Urinary bladder (tissue), 4 donors: ENCODE results near the gene ADCY3. TPM values are rescaled to one million over a fixed set of nuclear protein-coding genes. Genes with fewer than 3 reads are reported as not detected.
"Not testable (repeated sequence)": the region's sequence is repeated elsewhere in the genome, so short reads cannot be mapped to it uniquely, and the experiment has no call there.

Experiments
- DNase-seq: peaks from one replicate; pipeline ENCODE4 v3.0.0-alpha.2; 2015; ENCODE audit errors: extremely low spot score
- H3K27ac ChIP-seq: one replicate; pipeline ENCODE4 v1.5.1; 2013; ENCODE audit warnings: low read depth, mild to moderate bottlenecking, moderate library complexity
- H3K36me3 ChIP-seq: one replicate; pipeline ENCODE4 v1.6.1; 2013; ENCODE audit warnings: mild to moderate bottlenecking, moderate library complexity; ENCODE audit not compliant: insufficient read depth
- H3K4me1 ChIP-seq: one replicate; pipeline ENCODE4 v1.6.1; 2013; ENCODE audit warnings: mild to moderate bottlenecking, moderate library complexity; ENCODE audit not compliant: insufficient read depth
- H3K4me3 ChIP-seq: one replicate; pipeline ENCODE4 v1.5.1; 2013; ENCODE audit warnings: low read depth, low read length
- WGBS: extraction: QIAGEN DNeasy Blood & Tissue Kit; methylation state at CpG from one replicate; pipeline ENCODE4 v1.1.7; 2013; 5-methylcytosine and 5-hydroxymethylcytosine counted together
- polyA plus RNA-seq: library from polyadenylated mRNA; stranded (reverse); fragments of 200-250 nt; gene quantifications from one replicate; pipeline ENCODE4 v1.2.3, GENCODE V29; 2013
- total RNA-seq: library from RNA; depleted of rRNA; stranded (reverse); fragments of >200 nt; gene quantifications from one replicate; pipeline ENCODE4 v1.2.3, GENCODE V29; 2014
- donor health status: healthy with polysubstance abuse.
- donor health status: healthy.

The ADCY3 gene
- total and polyA plus RNA-seq, 2 donors: 28.3 to 65.2 TPM

GRCh38 chr2:24839729-24840128 is 80.3 kb downstream of the ADCY3 start:
- Histone ChIP-seq H3K4me1 (no peaks in the 10 kb centered on the region), H3K36me3 (peaks cover 2% of the 10 kb centered on the region), H3K4me3 (no peak overlapping the region), H3K27ac (no peak overlapping the region)
- WGBS: 94% methylated on average over 15 of the region's 15 CpGs
- no peak for DNase-seq

- DNase-seq: no peak
- no peak overlapping the region for H3K4me3 ChIP-seq
- WGBS: 95% methylated on average over 18 of the region's 18 CpGs
- H3K27ac ChIP-seq: no peak overlapping the region
- H3K36me3 ChIP-seq: peaks cover 2% of the 10 kb centered on the region
- H3K4me1 ChIP-seq: no peaks in the 10 kb centered on the region
Observed at GRCh38 chr2:24838541-24838940, 81.5 kb downstream of the ADCY3 start.

GRCh38 chr2:24837996-24838513 is 82.0 kb downstream of the ADCY3 start:
- Histone ChIP-seq H3K4me1 (no peaks in the 10 kb centered on the region), H3K36me3 (peaks cover 2% of the 10 kb centered on the region), H3K27ac (no peak overlapping the region), H3K4me3 (no peak overlapping the region)
- WGBS: 94% methylated on average over 5 of the region's 5 CpGs
- DNase-seq: no peak

GRCh38 chr2:24836706-24837105 is 83.3 kb downstream of the ADCY3 start:
- no peak for DNase-seq
- Histone ChIP-seq H3K4me1 (no peaks in the 10 kb centered on the region), H3K27ac (no peak overlapping the region), H3K4me3 (no peak overlapping the region), H3K36me3 (peaks cover 2% of the 10 kb centered on the region)
- 96% methylated on average over 9 of the region's 9 CpGs for WGBS

- H3K4me3 ChIP-seq: no peak overlapping the region
- no peaks in the 10 kb centered on the region for H3K4me1 ChIP-seq
- H3K27ac ChIP-seq: no peak overlapping the region
- H3K36me3 ChIP-seq: peaks cover 2% of the 10 kb centered on the region
- DNase-seq: no peak
- WGBS: 89% methylated on average over 8 of the region's 8 CpGs
Observed at GRCh38 chr2:24836206-24836605, 83.8 kb downstream of the ADCY3 start.

- WGBS: 93% methylated on average over 8 of the region's 8 CpGs
- not testable (repeated sequence) for DNase-seq, H3K4me1 ChIP-seq, H3K36me3 ChIP-seq, H3K4me3 ChIP-seq, H3K27ac ChIP-seq
Observed at GRCh38 chr2:24835411-24835810, 84.6 kb downstream of the ADCY3 start.

GRCh38 chr2:24834733-24835395 is 85.2 kb downstream of the ADCY3 start:
- no peak overlapping the region for H3K4me3 ChIP-seq
- 92% methylated on average over 20 of the region's 20 CpGs for WGBS
- no peak for DNase-seq
- H3K4me1 ChIP-seq: no peaks in the 10 kb centered on the region
- H3K36me3 ChIP-seq: peaks cover 2% of the 10 kb centered on the region
- no peak overlapping the region for H3K27ac ChIP-seq

- DNase-seq: no peak
- 93% methylated on average over 32 of the region's 32 CpGs for WGBS
- Histone ChIP-seq H3K4me1 (no peaks in the 10 kb centered on the region), H3K36me3 (peaks cover 2% of the 10 kb centered on the region), H3K27ac (no peak overlapping the region), H3K4me3 (no peak overlapping the region)
Observed at GRCh38 chr2:24833821-24834732, 86.0 kb downstream of the ADCY3 start.

- DNase-seq: no peak
- 88% methylated on average over 22 of the region's 22 CpGs for WGBS
- Histone ChIP-seq H3K4me3 (no peak overlapping the region), H3K27ac (no peak overlapping the region), H3K36me3 (peaks cover 2% of the 10 kb centered on the region), H3K4me1 (no peaks in the 10 kb centered on the region)
Observed at GRCh38 chr2:24832931-24833701, 86.9 kb downstream of the ADCY3 start.

- 85% methylated on average over 9 of the region's 9 CpGs for WGBS
- Histone ChIP-seq H3K4me3 (no peak overlapping the region), H3K36me3 (peaks cover 2% of the 10 kb centered on the region), H3K27ac (no peak overlapping the region), H3K4me1 (no peaks in the 10 kb centered on the region)
- DNase-seq: no peak
Observed at GRCh38 chr2:24832521-24832920, 87.5 kb downstream of the ADCY3 start.

GRCh38 chr2:24832073-24832461 is 88.0 kb downstream of the ADCY3 start:
- 80% methylated on average over 14 of the region's 14 CpGs for WGBS
- Histone ChIP-seq H3K4me3 (no peak overlapping the region), H3K36me3 (peaks cover 2% of the 10 kb centered on the region), H3K4me1 (no peaks in the 10 kb centered on the region), H3K27ac (no peak overlapping the region)
- DNase-seq: no peak

GRCh38 chr2:24831221-24832072 is 88.6 kb downstream of the ADCY3 start:
- Histone ChIP-seq H3K4me1 (no peaks in the 10 kb centered on the region), H3K27ac (no peak overlapping the region), H3K4me3 (no peak overlapping the region), H3K36me3 (no peaks in the 10 kb centered on the region)
- WGBS: 87% methylated on average over 18 of the region's 18 CpGs
- DNase-seq: no peak

GRCh38 chr2:24830786-24831185 is 89.3 kb downstream of the ADCY3 start:
- no peaks in the 10 kb centered on the region for H3K36me3 ChIP-seq
- no peaks in the 10 kb centered on the region for H3K4me1 ChIP-seq
- H3K27ac ChIP-seq: no peak overlapping the region
- no peak overlapping the region for H3K4me3 ChIP-seq
- no peak for DNase-seq
- 94% methylated on average over 12 of the region's 12 CpGs for WGBS
